ENCODE measurements around the gene RAPGEF4.

The RAPGEF4 gene

GRCh38 chr2:172749388-172749787 lies 13.7 kb downstream of the RAPGEF4 start:
- POLR2A ChIA-PET (ENCODE audit: low non-redundant PET), result no interaction called here
- DNase-seq (ENCODE audit: low spot score), result no peak
- CTCF ChIA-PET, result no interaction called here

GRCh38 chr2:172751564-172751963 lies 15.9 kb downstream of the RAPGEF4 start:
- no peak for TF ChIP-seq CTCF (conservative IDR thresholded peaks at IDR 0.05; ENCODE audit: low read depth)
- no peak overlapping the region for H3K27ac ChIP-seq
- ChIA-PET POLR2A (ENCODE audit: low non-redundant PET) (no interaction called here), CTCF (no interaction called here)
- DNase-seq (ENCODE audit: low spot score), result no peak

More at GRCh38 chr2:172749388-172749787, 13.7 kb downstream of the RAPGEF4 start:
- H3K27ac ChIP-seq, result no peak overlapping the region
- TF ChIP-seq CTCF (conservative IDR thresholded peaks at IDR 0.05; ENCODE audit: low read depth), result no peak

GRCh38 chr2:172753610-172754009 lies 18.0 kb downstream of the RAPGEF4 start:
- no peak for TF ChIP-seq CTCF (conservative IDR thresholded peaks at IDR 0.05; ENCODE audit: low read depth)
- DNase-seq (ENCODE audit: low spot score), result no peak
- ChIA-PET POLR2A (ENCODE audit: low non-redundant PET) (no interaction called here), CTCF (interaction anchor here (0.6 kb wide), 1 partner anchor 1281 kb away, joined by 4 read pairs; no protein-coding TSS in a partner anchor)
- H3K27ac ChIP-seq, result no peak overlapping the region

- H3K27ac ChIP-seq, result no peak overlapping the region
- POLR2A ChIA-PET (ENCODE audit: low non-redundant PET), result no interaction called here
- no peak for DNase-seq (ENCODE audit: low spot score)
- CTCF ChIA-PET, result interaction anchor here (0.7 kb wide), 1 partner anchor 15 kb away, joined by 3 read pairs; no protein-coding TSS in a partner anchor
- no peak for TF ChIP-seq CTCF (conservative IDR thresholded peaks at IDR 0.05; ENCODE audit: low read depth)
Observed at GRCh38 chr2:172759441-172759840, 23.8 kb downstream of the RAPGEF4 start.

GRCh38 chr2:172761306-172761705 lies 25.7 kb downstream of the RAPGEF4 start:
- POLR2A ChIA-PET (ENCODE audit: low non-redundant PET), result no interaction called here
- CTCF ChIA-PET, result interaction anchor here (0.6 kb wide), 1 partner anchor 16 kb away, joined by 8 read pairs; no protein-coding TSS in a partner anchor

GRCh38 chr2:172762574-172762973 lies 26.9 kb downstream of the RAPGEF4 start:
- no peak for DNase-seq (ENCODE audit: low spot score)
- no peak overlapping the region for H3K27ac ChIP-seq
- POLR2A ChIA-PET (ENCODE audit: low non-redundant PET), result no interaction called here
- TF ChIP-seq CTCF (conservative IDR thresholded peaks at IDR 0.05; ENCODE audit: low read depth), result no peak
- CTCF ChIA-PET, result no interaction called here

More at GRCh38 chr2:172761306-172761705, 25.7 kb downstream of the RAPGEF4 start:
- no peak overlapping the region for H3K27ac ChIP-seq
- TF ChIP-seq CTCF (conservative IDR thresholded peaks at IDR 0.05; ENCODE audit: low read depth), result no peak
- DNase-seq (ENCODE audit: low spot score), result no peak

GRCh38 chr2:172763079-172763478 lies 27.4 kb downstream of the RAPGEF4 start:
- TF ChIP-seq CTCF (conservative IDR thresholded peaks at IDR 0.05; ENCODE audit: low read depth), result no peak
- CTCF ChIA-PET, result no interaction called here
- POLR2A ChIA-PET (ENCODE audit: low non-redundant PET), result no interaction called here
- no peak for DNase-seq (ENCODE audit: low spot score)
- no peak overlapping the region for H3K27ac ChIP-seq
